Keratinocyte (primary cell): ENCODE data around the gene ADCY5. TPM values are rescaled to one million over a fixed set of nuclear protein-coding genes. Genes with fewer than 3 reads are reported as not detected.
A peak's percentile ranks its signal among the peaks of the same experiment; 100 is the strongest.

Experiments used
- DNase-seq: peaks from one replicate; pipeline ENCODE4 v3.0.0-alpha.2; 2011; ENCODE audit warnings: low read depth, missing footprints, low spot score
- FAIRE-seq: peaks from 2 replicates; lab custom pipeline; 2011; peaks lifted over from hg19 to GRCh38; lab: Jason Lieb, UNC
- H2AFZ ChIP-seq: 2 replicates; pipeline ENCODE4 v1.6.0; 2012; ENCODE audit warnings: low read length, control low read depth, inconsistent platforms; ENCODE audit not compliant: control insufficient read depth
- H3K27ac ChIP-seq: 2 replicates; pipeline ENCODE4 v1.5.1; 2011; ENCODE audit warnings: low read length; ENCODE audit not compliant: control insufficient read depth, insufficient read depth
- H3K27me3 ChIP-seq: 3 replicates; pipeline ENCODE4 v1.6.0; 2011; ENCODE audit warnings: low read length; ENCODE audit not compliant: control insufficient read depth, insufficient read depth; ENCODE audit errors: extremely low read depth
- H3K36me3 ChIP-seq, 2 experiments: 2 replicates in 1 of 2; 3 replicates in 1 of 2; pipeline ENCODE4 v1.5.1; 2011; ENCODE audit warnings: low read length in 2 of 2, mild to moderate bottlenecking in 1 of 2; ENCODE audit not compliant: control insufficient read depth in 2 of 2, insufficient read depth in 2 of 2; ENCODE audit errors: extremely low read depth in 1 of 2
- H3K4me1 ChIP-seq: 3 replicates; pipeline ENCODE4 v1.5.1; 2011; ENCODE audit warnings: low read length; ENCODE audit not compliant: control insufficient read depth, insufficient read depth; ENCODE audit errors: extremely low read depth
- H3K4me2 ChIP-seq: 3 replicates; pipeline ENCODE4 v1.6.0; 2011; ENCODE audit warnings: low read depth, low read length; ENCODE audit not compliant: control insufficient read depth, insufficient read depth; ENCODE audit errors: extremely low read depth
- H3K4me3 ChIP-seq, 3 experiments: fragments of 200-600 bp in 1 of 3; sonication (generic) in 1 of 3; 2 replicates in 2 of 3; 3 replicates in 1 of 3; pipeline ENCODE4 v1.5.1; 2011 to 2016; ENCODE audit warnings: low read length in 3 of 3, mild to moderate bottlenecking in 3 of 3, control low read depth in 2 of 3, inconsistent platforms in 1 of 3, low read depth in 1 of 3, mixed read lengths in 1 of 3, mixed run types in 1 of 3, moderate library complexity in 1 of 3; ENCODE audit not compliant: control insufficient read depth in 2 of 3, insufficient read depth in 2 of 3; ENCODE audit errors: extremely low read depth in 1 of 3
- H3K79me2 ChIP-seq: 2 replicates; pipeline ENCODE4 v1.6.0; 2012; ENCODE audit warnings: low read length; ENCODE audit not compliant: control insufficient read depth, insufficient read depth
- H3K9ac ChIP-seq: 3 replicates; pipeline ENCODE4 v1.6.0; 2011; ENCODE audit warnings: low read length; ENCODE audit not compliant: control insufficient read depth, insufficient read depth; ENCODE audit errors: extremely low read depth
- H3K9me1 ChIP-seq: 3 replicates; pipeline ENCODE4 v1.6.0; 2011; ENCODE audit warnings: low read length; ENCODE audit not compliant: control insufficient read depth, insufficient read depth; ENCODE audit errors: extremely low read depth
- H3K9me3 ChIP-seq: 2 replicates; pipeline ENCODE4 v1.5.1; 2012; ENCODE audit warnings: low read depth, low read length; ENCODE audit not compliant: control insufficient read depth
- H4K20me1 ChIP-seq: 3 replicates; pipeline ENCODE4 v1.6.0; 2011; ENCODE audit warnings: low read length; ENCODE audit not compliant: control insufficient read depth, insufficient read depth; ENCODE audit errors: extremely low read depth
- CTCF ChIP-seq, 3 experiments: IDR thresholded peaks in 1 of 3; conservative IDR thresholded peaks in 1 of 3; optimal IDR thresholded peaks in 1 of 3; 2 replicates in 2 of 3; 3 replicates in 1 of 3; pipeline versions ENCODE3 to v1.5.1; 2011; ENCODE audit warnings: low read length in 3 of 3, mild to moderate bottlenecking in 3 of 3, moderate library complexity in 2 of 3, control low read depth in 1 of 3, inconsistent platforms in 1 of 3; ENCODE audit not compliant: insufficient read depth in 2 of 3; ENCODE audit errors: extremely low read depth in 1 of 3
- EZH2 ChIP-seq: IDR thresholded peaks from one replicate; pipeline ENCODE4 v1.6.1; 2012; ENCODE audit warnings: inconsistent platforms, mild to moderate bottlenecking, low read length, moderate library complexity
- dilution Hi-C: fragments of 300-500 bp; cut with MboI; formaldehyde crosslinking; loops from one replicate; pipeline ENCODE4 v1.7.0; 2020; ENCODE audit warnings: low sequenced_read_pairs; ENCODE audit not compliant: extremely low pct_ligation_motif_present
- polyA plus RNA-seq, 5 experiments: library from polyadenylated mRNA; depleted of rRNA in 3 of 5; stranded (reverse) in 3 of 5; stranded (forward) in 1 of 5; unstranded in 1 of 5; fragments of >200 nt; gene quantifications; 1 replicate in 1 of 5; 2 replicates in 3 of 5; 3 replicates in 1 of 5; pipeline versions ENCODE4 v1.2.1 to v1.2.3, GENCODE V29; 2011 to 2012; ENCODE audit warnings: missing spikeins in 2 of 5, low read depth in 1 of 5, low replicate concordance in 1 of 5

The ADCY5 gene
- polyA plus RNA-seq, 1 donor (not counting 4 experiments of a cell fraction or from before 2014, with no cell fraction given): not detected

- no peak overlapping the region for H3K4me2 ChIP-seq
- H3K4me3 ChIP-seq: no peak overlapping the region
- TF ChIP-seq CTCF (optimal IDR thresholded peaks at IDR 0.05 in 1 of 3, IDR thresholded peaks at IDR 0.05 in 1 of 3, conservative IDR thresholded peaks at IDR 0.05 in 1 of 3; ENCODE audit: extremely low read depth in 1 of 3, insufficient read depth in 2 of 3, low read length in 3 of 3) (no peak), EZH2 (no peak)
- no peaks in the 10 kb centered on the region for H3K36me3 ChIP-seq
- H3K27me3 ChIP-seq: no peaks in the 10 kb centered on the region
- no peaks in the 10 kb centered on the region for H3K79me2 ChIP-seq
- H3K9me1 ChIP-seq: no peaks in the 10 kb centered on the region
- no peak overlapping the region for H3K27ac ChIP-seq
- no peak overlapping the region for H2AFZ ChIP-seq
- peak; percentile 26 for FAIRE-seq
- H3K9me3 ChIP-seq: no peaks in the 10 kb centered on the region
- peaks cover 2% of the 10 kb centered on the region for H3K4me1 ChIP-seq
- DNase-seq: no peak
- dilution Hi-C loops: no loop called here
- no peaks in the 10 kb centered on the region for H4K20me1 ChIP-seq
- no peak overlapping the region for H3K9ac ChIP-seq
Observed at GRCh38 chr3:123262226-123262625, 186.7 kb downstream of the ADCY5 start.

- no peak for FAIRE-seq
Observed at GRCh38 chr3:123261666-123262065, 187.2 kb downstream of the ADCY5 start.

More at GRCh38 chr3:123261666-123262065, 187.2 kb downstream of the ADCY5 start:
- Histone ChIP-seq H2AFZ (no peak overlapping the region), H3K36me3 (no peaks in the 10 kb centered on the region), H3K27me3 (no peaks in the 10 kb centered on the region), H3K4me1 (peaks cover 2% of the 10 kb centered on the region), H3K79me2 (no peaks in the 10 kb centered on the region), H3K27ac (no peak overlapping the region), H3K4me3 (no peak overlapping the region), H3K4me2 (no peak overlapping the region), H3K9ac (no peak overlapping the region), H3K9me1 (no peaks in the 10 kb centered on the region), H3K9me3 (no peaks in the 10 kb centered on the region), H4K20me1 (no peaks in the 10 kb centered on the region)
- no peak for TF ChIP-seq EZH2
- TF ChIP-seq CTCF (optimal IDR thresholded peaks at IDR 0.05 in 1 of 3, IDR thresholded peaks at IDR 0.05 in 1 of 3, conservative IDR thresholded peaks at IDR 0.05 in 1 of 3; ENCODE audit: extremely low read depth in 1 of 3, insufficient read depth in 2 of 3, low read length in 3 of 3): no peak
- DNase-seq: no peak
- dilution Hi-C loops: no loop called here
